ENCODE data around the gene FBXO3.
"Not testable (repeated sequence)": the region's sequence is repeated elsewhere in the genome, so short reads cannot be mapped to it uniquely, and the experiment has no call there.

The FBXO3 gene

GRCh38 chr11:33773987-33774735 is at the start of gene FBXO3:
Gene FBXO3, minus strand, starts transcription at chr11:33774520. Its CDS starts 23 bp downstream, at chr11:33774497.
- DNase-seq = peak; percentile 52

- not testable (repeated sequence) for DNase-seq
Observed at GRCh38 chr11:33822981-33823380, 48.7 kb upstream of the FBXO3 start.

- no peak for DNase-seq
Observed at GRCh38 chr11:33819278-33820035, 45.1 kb upstream of the FBXO3 start.

- peak; percentile 40 for DNase-seq
Observed at GRCh38 chr11:33808228-33808828, 34.0 kb upstream of the FBXO3 start.

GRCh38 chr11:33804471-33804870 is 30.2 kb upstream of the FBXO3 start:
- DNase-seq = no peak

- DNase-seq = peak; percentile 73
Observed at GRCh38 chr11:33802194-33802950, 28.1 kb upstream of the FBXO3 start.

GRCh38 chr11:33801821-33802193 is 27.5 kb upstream of the FBXO3 start:
- DNase-seq = no peak

GRCh38 chr11:33797879-33798278 is 23.6 kb upstream of the FBXO3 start:
- DNase-seq = no peak

- DNase-seq = no peak
Observed at GRCh38 chr11:33790040-33790439, 15.7 kb upstream of the FBXO3 start.

- not testable (repeated sequence) for DNase-seq
Observed at GRCh38 chr11:33788095-33788494, 13.8 kb upstream of the FBXO3 start.

GRCh38 chr11:33787076-33787475 is 12.8 kb upstream of the FBXO3 start:
- DNase-seq = no peak

- DNase-seq = no peak
Observed at GRCh38 chr11:33785609-33786008, 11.3 kb upstream of the FBXO3 start.

GRCh38 chr11:33779849-33780528 is 5.7 kb upstream of the FBXO3 start:
- no peak for DNase-seq

- no peak for DNase-seq
Observed at GRCh38 chr11:33778675-33779074, 4.4 kb upstream of the FBXO3 start.

GRCh38 chr11:33777906-33778305 is 3.6 kb upstream of the FBXO3 start:
- DNase-seq = no peak

GRCh38 chr11:33775832-33776470 is 1.6 kb upstream of the FBXO3 start:
- no peak for DNase-seq

GRCh38 chr11:33775467-33775807 is 1.1 kb upstream of the FBXO3 start:
- DNase-seq = no peak

GRCh38 chr11:33774736-33775466 is 581 bp upstream of the FBXO3 start:
- no peak for DNase-seq

- no peak for DNase-seq
Observed at GRCh38 chr11:33773404-33773986, 825 bp downstream of the FBXO3 start.

- no peak for DNase-seq
Observed at GRCh38 chr11:33772870-33773269, 1.4 kb downstream of the FBXO3 start.

GRCh38 chr11:33772300-33772699 is 2.0 kb downstream of the FBXO3 start:
- DNase-seq = no peak

Data from NCI-H1417 treated with DMSO at 0.1 percent for 48 hours (cell line).